ENCODE data around the gene ETS2. TPM values are rescaled to one million over a fixed set of nuclear protein-coding genes. Genes with fewer than 3 reads are reported as not detected.

ETS2 gene
- total RNA-seq, 1 experiment from 2014 or later = 35.3 TPM

GRCh38 chr21:38811257-38811656, 5.5 kb downstream of the ETS2 start:
- no peak overlapping the region for H2AK5ac ChIP-seq (ENCODE audit: insufficient read length, low read length)
- H3K4me1 ChIP-seq (ENCODE audit: insufficient read depth, low read length) = peaks cover 24% of the 10 kb centered on the region
- no peak overlapping the region for H2BK120ac ChIP-seq (ENCODE audit: low read depth, low read length, poor library complexity, severe bottlenecking)
- H2BK15ac ChIP-seq (ENCODE audit: low read depth, low read length) = no peak overlapping the region
- H4K5ac ChIP-seq (ENCODE audit: insufficient read length, low read depth, low read length) = no peak overlapping the region
- no peak overlapping the region for H3K56ac ChIP-seq (ENCODE audit: insufficient read length, low read depth, low read length)
- H4K8ac ChIP-seq (replicated peaks; ENCODE audit: insufficient read length, low read depth, low read length) = no peak overlapping the region
- DNase-seq = peak; percentile 28
- Mint-ChIP-seq H3K4me1 (peaks cover 71 to 77% of the 10 kb centered on the region in 2 experiments), H3K27ac (peak overlapping the region; percentile 67 to 93 (median 90); a peak in 5 of 7 replicates), H3K9me3 (no peaks in the 10 kb centered on the region; a peak in 1 of 5 replicates), H3K4me3 (peak overlapping the region; percentile 6 to 56; a peak in 2 of 5 replicates), H3K36me3 (ENCODE audit: insufficient read depth in 1 of 3, low read depth in 3 of 3) (peaks cover 37 to 58% (median 50%) of the 10 kb centered on the region in 3 experiments), H3K27me3 (ENCODE audit: low read depth) (no peaks in the 10 kb centered on the region)
- H2BK20ac ChIP-seq (ENCODE audit: low read depth, low read length, poor library complexity, severe bottlenecking) = no peak overlapping the region
- H3K9me3 ChIP-seq (ENCODE audit: control insufficient read depth, low read depth, low read length) = no peaks in the 10 kb centered on the region
- no peaks in the 10 kb centered on the region for H3K27me3 ChIP-seq (ENCODE audit: insufficient read depth, low read length)
- no peak overlapping the region for H3T11ph ChIP-seq (ENCODE audit: low read length)
- WGBS (ENCODE audit: extremely low coverage, insufficient read length, low lambda C conversion rate) = no CpG with 5 or more reads among the region's 8 CpGs
- H3K4me2 ChIP-seq (ENCODE audit: insufficient read depth, insufficient read length, low read length) = no peak overlapping the region
- no peak overlapping the region for H3K23ac ChIP-seq (ENCODE audit: insufficient read length, low read depth, low read length)
- H3K4ac ChIP-seq (ENCODE audit: low read depth, low read length) = no peak overlapping the region
- H2AFZ ChIP-seq (ENCODE audit: low read length) = no peak overlapping the region
- no peaks in the 10 kb centered on the region for H4K20me1 ChIP-seq (ENCODE audit: control insufficient read depth, insufficient read depth, insufficient read length)
- H2BK12ac ChIP-seq (ENCODE audit: insufficient read length, low read depth, low read length) = no peak overlapping the region
- no peak overlapping the region for H4K91ac ChIP-seq (ENCODE audit: insufficient read length, low read depth, low read length)
- no peak overlapping the region for H3K18ac ChIP-seq (ENCODE audit: insufficient read length, low read depth, low read length)
- no peak overlapping the region for H3K27ac ChIP-seq (ENCODE audit: insufficient read length, low read depth, low read length)
- H3K9ac ChIP-seq (ENCODE audit: extremely low read depth, insufficient read length, low read length) = no peak overlapping the region
- peaks cover 23% of the 10 kb centered on the region; the same call in 1 of the 2 replicates for H3K79me2 ChIP-seq (ENCODE audit: insufficient read depth, low read length)
- H3K23me2 ChIP-seq (ENCODE audit: insufficient read length, low read depth, low read length, poor library complexity, severe bottlenecking) = peaks cover 11% of the 10 kb centered on the region
- no peak for TF ChIP-seq CTCF (conservative IDR thresholded peaks at IDR 0.05)
- peaks cover 9% of the 10 kb centered on the region for H3K79me1 ChIP-seq (ENCODE audit: insufficient read depth, low read depth, low read length, poor library complexity, severe bottlenecking)
- no peak overlapping the region for H3K14ac ChIP-seq (ENCODE audit: insufficient read depth, low read length)
- no peak overlapping the region for H2BK5ac ChIP-seq (ENCODE audit: insufficient read length, low read length)

Data from H9 (cell line).